Nephron (organoid): ENCODE results near the gene NEU3.

Experiments used
- H3K27ac Mint-ChIP-seq, 3 experiments: 2 replicates each; pipeline ENCODE4 v1.8.0; 2020; ENCODE audit warnings: mixed read lengths in 3 of 3, mild to moderate bottlenecking in 2 of 3, moderate library complexity in 1 of 3
- H3K27me3 Mint-ChIP-seq: 2 replicates; pipeline ENCODE4 v1.8.0; 2021; ENCODE audit warnings: low read depth, mild to moderate bottlenecking, moderate library complexity, mixed read lengths
- H3K36me3 Mint-ChIP-seq: 2 replicates; pipeline ENCODE4 v1.8.0; 2020; ENCODE audit warnings: low read depth, mixed read lengths
- H3K4me1 Mint-ChIP-seq: 2 replicates; pipeline ENCODE4 v1.8.0; 2020; ENCODE audit warnings: mixed read lengths
- H3K4me3 Mint-ChIP-seq, 3 experiments: 2 replicates each; pipeline ENCODE4 v1.8.0; 2020; ENCODE audit warnings: mild to moderate bottlenecking in 3 of 3, mixed read lengths in 3 of 3, moderate library complexity in 2 of 3
- H3K9me3 Mint-ChIP-seq: 2 replicates; pipeline ENCODE4 v1.8.0; 2020; ENCODE audit warnings: mixed read lengths
- TF ChIP-seq, protein P1 (sequence below), 3 experiments: fragments of 200-600 bp; sonication (generic); IDR thresholded peaks; one replicate each; pipeline ENCODE4 v1.5.0; 2021; ENCODE audit warnings: antibody characterized with exemption in 3 of 3; ENCODE audit not compliant: unreplicated experiment in 3 of 3

The NEU3 gene

DNA sequence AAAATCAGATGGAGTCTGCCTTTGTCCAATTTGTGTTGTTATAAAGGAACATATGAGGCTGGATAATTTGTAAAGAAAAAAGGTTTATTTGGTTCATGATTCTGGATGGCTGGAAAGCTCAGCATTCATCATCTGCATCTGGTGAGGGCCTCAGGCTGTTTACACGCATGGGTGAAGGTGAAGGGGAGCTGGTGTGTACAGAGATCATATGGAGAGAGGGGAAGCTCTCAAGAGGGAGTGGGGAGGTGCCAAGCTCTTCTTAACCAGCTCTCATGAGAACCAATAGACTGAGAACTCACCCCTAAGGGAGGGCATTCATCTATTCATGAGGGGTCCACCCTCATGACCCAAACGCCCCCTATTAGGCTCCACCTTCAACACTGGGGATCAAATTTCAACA is 40.0 kb downstream of the NEU3 start:
- TF ChIP-seq, protein P1, sequence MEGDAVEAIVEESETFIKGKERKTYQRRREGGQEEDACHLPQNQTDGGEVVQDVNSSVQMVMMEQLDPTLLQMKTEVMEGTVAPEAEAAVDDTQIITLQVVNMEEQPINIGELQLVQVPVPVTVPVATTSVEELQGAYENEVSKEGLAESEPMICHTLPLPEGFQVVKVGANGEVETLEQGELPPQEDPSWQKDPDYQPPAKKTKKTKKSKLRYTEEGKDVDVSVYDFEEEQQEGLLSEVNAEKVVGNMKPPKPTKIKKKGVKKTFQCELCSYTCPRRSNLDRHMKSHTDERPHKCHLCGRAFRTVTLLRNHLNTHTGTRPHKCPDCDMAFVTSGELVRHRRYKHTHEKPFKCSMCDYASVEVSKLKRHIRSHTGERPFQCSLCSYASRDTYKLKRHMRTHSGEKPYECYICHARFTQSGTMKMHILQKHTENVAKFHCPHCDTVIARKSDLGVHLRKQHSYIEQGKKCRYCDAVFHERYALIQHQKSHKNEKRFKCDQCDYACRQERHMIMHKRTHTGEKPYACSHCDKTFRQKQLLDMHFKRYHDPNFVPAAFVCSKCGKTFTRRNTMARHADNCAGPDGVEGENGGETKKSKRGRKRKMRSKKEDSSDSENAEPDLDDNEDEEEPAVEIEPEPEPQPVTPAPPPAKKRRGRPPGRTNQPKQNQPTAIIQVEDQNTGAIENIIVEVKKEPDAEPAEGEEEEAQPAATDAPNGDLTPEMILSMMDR (IDR thresholded peaks at IDR 0.05; ENCODE audit: unreplicated experiment in 3 of 3) = no peak
- Mint-ChIP-seq H3K27me3 (peaks cover 3% of the 10 kb centered on the region), H3K36me3 (no peaks in the 10 kb centered on the region), H3K9me3 (no peaks in the 10 kb centered on the region), H3K4me3 (no peak overlapping the region), H3K4me1 (no peaks in the 10 kb centered on the region), H3K27ac (no peak overlapping the region)

DNA sequence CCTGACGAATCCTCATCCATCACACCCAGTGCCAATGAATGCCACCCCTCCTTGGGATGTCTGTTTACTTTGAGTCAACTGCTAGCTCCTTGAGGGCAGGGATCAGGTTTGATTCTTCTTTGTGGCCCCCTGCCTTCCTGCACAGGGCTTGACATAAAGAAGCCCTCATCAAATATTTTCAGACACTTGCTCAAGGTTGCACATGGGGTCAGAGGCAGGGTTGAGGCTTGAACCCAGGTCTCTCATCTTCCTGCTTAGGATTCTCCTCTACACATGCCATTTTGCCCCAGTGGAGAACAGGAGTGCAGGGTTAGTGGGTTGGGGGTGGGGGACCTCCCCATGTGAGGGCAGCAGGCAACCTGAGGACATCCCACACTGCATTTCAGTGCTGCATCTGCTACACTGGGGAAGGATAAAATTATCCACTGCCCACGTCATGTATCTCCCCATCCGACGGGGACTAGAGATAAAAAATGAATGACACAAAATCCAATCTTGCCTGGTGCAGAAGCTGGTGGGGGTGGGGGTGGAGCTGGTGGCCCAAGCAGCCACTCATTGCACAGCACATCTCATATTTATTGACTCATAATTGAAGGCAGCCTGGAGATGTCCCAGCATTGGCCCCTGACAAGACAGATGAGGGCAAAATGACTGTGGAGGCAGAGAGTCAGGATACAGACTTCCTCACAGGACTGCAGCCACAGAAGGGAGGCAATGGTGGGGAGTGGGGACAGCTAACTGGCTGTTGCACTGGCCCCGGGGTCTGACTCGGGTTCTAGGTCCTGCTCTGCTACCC is 41.3 kb downstream of the NEU3 start:
- H3K36me3 Mint-ChIP-seq = no peaks in the 10 kb centered on the region
- H3K27me3 Mint-ChIP-seq = no peaks in the 10 kb centered on the region
- no peaks in the 10 kb centered on the region for H3K9me3 Mint-ChIP-seq
- H3K27ac Mint-ChIP-seq = no peak overlapping the region
- H3K4me3 Mint-ChIP-seq = no peak overlapping the region
- no peaks in the 10 kb centered on the region for H3K4me1 Mint-ChIP-seq
- TF ChIP-seq, protein P1 (IDR thresholded peaks at IDR 0.05; ENCODE audit: unreplicated experiment in 3 of 3) = no peak

DNA sequence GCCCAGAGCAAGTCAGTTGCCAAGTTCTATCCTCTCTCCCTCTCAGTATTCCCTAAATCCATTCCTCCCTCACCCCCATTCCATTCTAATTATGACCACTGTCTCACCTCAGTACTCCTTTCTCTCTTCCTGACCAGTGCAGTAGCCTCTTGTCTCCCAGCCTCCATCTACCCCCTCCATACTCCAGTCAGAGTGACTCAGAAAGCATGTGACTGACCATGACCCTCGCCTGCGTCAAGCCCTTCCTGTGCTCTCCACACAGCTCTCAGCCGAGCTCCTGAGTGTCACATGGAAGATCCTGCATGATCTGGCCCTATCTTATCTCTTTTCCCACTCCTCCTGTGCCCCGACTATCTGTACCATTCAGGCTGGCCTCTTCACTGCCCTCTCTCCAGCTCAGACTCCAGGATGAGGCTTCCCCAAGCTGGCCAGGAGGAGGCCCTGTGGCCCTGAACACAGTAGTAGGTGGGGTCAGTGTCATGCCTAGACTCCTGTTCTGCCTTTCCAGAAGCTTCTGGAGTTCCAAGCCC is 42.6 kb downstream of the NEU3 start:
- Mint-ChIP-seq H3K27ac (no peak overlapping the region), H3K27me3 (no peaks in the 10 kb centered on the region), H3K4me1 (no peaks in the 10 kb centered on the region), H3K9me3 (no peaks in the 10 kb centered on the region), H3K36me3 (no peaks in the 10 kb centered on the region), H3K4me3 (no peak overlapping the region)
- TF ChIP-seq, protein P1 (IDR thresholded peaks at IDR 0.05; ENCODE audit: unreplicated experiment in 3 of 3) = no peak

DNA sequence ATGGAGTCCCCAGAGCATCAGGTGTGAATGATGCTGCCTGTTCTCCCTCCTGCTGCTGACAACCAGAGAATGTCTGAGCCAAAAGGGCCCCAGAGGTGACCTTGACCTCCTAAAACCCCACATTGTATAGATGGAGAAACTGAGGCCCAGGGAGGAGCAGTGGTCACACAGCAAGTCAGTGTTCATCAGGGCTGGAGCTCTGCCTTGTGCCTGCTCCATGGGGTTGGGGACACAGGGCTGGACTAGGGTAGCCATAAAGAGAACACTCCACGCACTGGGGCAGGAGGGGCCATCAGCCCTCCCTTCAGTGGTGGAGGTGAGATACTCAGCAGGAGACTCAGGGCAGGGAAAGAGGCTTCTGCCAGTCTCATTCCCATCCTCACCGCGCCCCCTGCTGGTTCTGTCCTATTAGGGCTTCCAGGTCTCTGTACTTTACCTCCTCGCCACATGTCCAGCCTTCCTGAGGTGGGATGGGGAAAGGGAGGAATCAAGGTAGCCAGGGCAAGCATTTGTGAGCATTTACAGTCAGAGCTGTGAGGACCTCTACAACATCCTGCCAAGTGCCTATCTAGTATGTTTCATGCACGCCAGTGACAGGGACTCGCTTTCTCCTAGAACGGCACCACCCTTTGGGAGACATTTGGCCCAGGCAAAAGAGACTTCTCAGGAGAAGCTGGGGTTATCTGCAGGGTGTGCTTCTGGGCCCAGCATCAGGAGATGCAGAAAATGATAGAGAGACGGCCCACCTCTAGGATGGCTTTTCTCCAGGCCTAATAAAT is 43.2 kb downstream of the NEU3 start:
- Mint-ChIP-seq H3K36me3 (no peaks in the 10 kb centered on the region), H3K4me3 (no peak overlapping the region), H3K27ac (no peak overlapping the region), H3K27me3 (peaks cover 4% of the 10 kb centered on the region), H3K4me1 (no peaks in the 10 kb centered on the region), H3K9me3 (no peaks in the 10 kb centered on the region)
- TF ChIP-seq, protein P1 (IDR thresholded peaks at IDR 0.05; ENCODE audit: unreplicated experiment in 3 of 3) = peak; percentile 66 to 71 (median 71)

DNA sequence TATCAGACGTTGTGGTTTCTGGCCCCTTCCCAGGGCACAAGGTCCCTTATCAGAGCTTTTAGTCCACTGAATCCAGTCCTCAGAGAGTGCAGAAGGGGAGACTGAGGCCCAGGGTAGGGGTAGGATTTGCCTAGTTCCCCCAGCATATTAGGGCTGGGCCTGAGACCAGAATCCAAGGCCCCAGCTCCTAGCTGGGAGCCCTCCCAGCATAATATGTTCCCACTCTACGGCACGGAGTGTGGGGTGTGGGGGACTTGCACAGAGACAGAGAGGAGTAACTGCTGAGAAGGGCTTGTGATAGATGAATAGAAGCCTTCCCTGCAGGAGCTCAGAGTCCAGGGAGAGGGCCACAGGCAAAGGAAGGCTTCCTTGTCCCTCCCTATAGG is 43.8 kb downstream of the NEU3 start:
- Mint-ChIP-seq H3K4me1 (no peaks in the 10 kb centered on the region), H3K4me3 (no peak overlapping the region), H3K36me3 (no peaks in the 10 kb centered on the region), H3K9me3 (no peaks in the 10 kb centered on the region), H3K27ac (no peak overlapping the region), H3K27me3 (peaks cover 4% of the 10 kb centered on the region)
- TF ChIP-seq, protein P1 (IDR thresholded peaks at IDR 0.05; ENCODE audit: unreplicated experiment in 3 of 3) = no peak
